Stimulated activated CD4-positive, alpha-beta T cell treated with anti-CD3 and anti-CD28 coated beads, Interleukin-4, amount 100 ng/mL, for 4 hours (primary cell): ENCODE data around the gene RNF225.
A peak's percentile ranks its signal among the peaks of the same experiment; 100 is the strongest.
"Not testable (repeated sequence)": the region's sequence is repeated elsewhere in the genome, so short reads cannot be mapped to it uniquely, and the experiment has no call there.

Source experiments
- DNase-seq, 2 experiments: peaks; one replicate each; pipeline ENCODE4 v3.0.0-alpha.2; 2020

RNF225 gene

DNA sequence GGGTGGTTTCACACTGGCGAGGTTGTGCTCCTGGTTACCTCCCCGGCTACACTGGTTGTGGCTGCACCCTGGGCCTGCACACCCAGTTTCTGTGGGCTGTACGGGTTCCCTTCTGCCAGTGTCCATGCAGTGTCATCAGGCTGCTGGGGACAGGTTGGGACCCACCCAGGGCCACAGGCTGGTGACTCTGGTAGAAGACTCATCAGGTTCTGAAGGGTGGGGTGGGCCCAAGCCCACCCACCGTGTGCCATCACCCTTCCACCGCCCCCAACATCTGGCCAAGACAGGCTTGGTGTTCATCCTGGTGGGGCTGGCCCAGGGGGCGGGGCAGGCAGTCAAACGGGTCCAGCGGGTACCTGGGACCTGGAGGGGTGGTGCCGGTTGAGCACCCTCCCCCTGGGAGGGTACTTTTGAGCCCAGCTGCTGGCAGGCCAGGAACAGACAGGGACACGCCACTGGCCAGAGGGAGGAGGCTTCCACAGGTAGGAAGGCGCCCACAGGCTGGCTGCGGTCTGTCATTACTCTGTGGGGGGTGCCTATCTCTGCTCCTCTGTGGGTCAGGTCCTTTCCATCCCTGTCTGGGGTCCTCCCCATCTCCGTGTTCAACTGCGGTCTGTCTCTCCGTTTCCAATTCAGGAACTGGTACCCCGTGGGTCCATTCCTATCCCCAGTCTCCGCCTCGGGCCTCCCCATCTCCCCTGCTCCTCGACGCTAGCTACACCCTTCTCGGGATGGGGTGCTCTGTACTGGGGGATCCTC, at the start of gene RNF225:
Gene RNF225 (plus strand): TSS at position 437 of the 759 bp plus-strand sequence. CDS start 434 bp downstream, outside the sequence.
- DNase-seq, result peak in 1 of 2 experiments; percentile 47

DNA sequence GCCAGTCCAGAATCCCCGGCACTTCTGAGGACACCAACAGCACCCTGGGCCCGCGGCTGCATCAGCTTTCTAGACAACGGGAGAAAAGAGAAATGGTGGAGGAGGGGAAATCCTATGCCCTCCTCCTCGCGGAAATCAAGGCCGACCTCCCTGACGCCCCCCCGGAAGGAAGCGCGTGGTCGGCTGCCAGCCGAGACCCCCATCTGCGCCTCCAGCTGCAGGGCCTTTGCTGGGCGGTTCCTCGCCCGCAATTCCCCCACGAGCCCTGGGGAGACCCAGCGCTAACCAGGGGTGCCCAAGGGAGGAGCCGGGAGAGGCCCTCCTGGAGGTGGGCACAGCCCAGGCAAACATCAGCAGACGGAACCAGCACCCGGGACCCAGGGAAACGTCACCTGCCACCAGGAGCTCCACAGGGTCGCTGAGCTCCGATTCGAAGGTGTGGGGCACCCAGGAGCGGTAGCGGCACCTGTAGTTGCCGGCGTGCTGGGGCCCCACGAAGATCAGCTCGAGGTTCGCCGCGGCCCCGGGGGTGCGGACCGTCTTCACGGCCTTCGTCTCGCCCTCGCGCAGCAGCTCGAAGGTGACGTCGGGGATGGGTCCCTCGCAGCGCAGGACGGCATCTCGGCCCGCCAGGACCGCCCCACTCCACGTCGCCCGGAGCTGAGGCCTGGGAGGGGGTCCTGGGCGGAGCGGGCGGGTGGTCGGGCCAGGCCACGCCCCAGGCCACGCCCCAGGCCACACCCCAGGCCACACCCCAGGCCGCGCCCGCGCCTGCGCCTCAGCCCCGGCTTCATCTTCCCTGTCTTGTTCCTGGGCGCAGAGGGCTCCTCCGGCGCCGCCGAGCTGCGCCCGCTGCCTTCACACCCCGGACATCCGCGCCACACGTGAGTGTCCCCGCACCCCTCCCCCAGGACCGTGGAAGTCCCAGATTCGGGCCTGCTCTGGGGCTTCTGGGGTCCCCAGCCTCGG, 48.2 kb upstream of the RNF225 start:
- DNase-seq, result peak; percentile 51 to 64

DNA sequence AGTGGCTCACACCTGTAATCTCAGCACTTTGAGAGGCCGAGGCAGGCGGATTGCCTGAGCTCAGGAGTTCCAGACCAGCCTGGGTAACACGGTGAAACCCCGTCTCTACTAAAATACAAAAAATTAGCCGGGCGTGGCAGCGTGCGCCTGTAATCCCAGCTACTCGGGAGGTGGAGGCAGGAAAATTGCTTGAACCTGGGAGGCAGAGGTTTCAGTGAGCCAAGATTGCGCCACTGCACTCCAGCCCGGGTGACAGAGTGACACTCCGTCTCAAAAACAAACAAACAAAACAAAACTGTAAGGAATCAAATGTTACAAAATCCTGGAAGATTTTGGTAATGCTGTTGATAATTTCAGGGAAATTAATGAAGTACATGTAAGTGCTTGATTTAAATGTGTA, 47.4 kb upstream of the RNF225 start:
- not testable (repeated sequence) for DNase-seq

DNA sequence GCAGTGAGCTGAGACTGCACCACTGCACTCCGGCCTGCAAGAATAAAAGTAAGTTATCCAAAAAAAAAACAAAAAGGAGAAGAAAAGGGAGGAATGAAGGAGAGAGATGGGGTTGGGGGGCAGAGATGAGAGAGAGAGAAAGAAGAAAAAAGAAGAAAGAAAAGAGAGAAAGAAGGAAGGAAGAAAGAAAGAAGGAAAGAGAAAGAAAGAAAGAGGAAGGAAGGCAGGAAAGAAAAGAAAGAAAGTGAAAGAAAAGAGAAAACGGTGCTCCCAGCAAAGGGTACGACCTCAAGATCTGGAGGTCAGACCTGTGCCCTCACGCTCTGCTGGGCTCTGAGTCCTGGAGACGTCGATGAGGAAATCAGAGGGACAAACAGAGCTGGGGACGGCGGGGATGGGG, 45.9 kb upstream of the RNF225 start:
- no peak for DNase-seq

DNA sequence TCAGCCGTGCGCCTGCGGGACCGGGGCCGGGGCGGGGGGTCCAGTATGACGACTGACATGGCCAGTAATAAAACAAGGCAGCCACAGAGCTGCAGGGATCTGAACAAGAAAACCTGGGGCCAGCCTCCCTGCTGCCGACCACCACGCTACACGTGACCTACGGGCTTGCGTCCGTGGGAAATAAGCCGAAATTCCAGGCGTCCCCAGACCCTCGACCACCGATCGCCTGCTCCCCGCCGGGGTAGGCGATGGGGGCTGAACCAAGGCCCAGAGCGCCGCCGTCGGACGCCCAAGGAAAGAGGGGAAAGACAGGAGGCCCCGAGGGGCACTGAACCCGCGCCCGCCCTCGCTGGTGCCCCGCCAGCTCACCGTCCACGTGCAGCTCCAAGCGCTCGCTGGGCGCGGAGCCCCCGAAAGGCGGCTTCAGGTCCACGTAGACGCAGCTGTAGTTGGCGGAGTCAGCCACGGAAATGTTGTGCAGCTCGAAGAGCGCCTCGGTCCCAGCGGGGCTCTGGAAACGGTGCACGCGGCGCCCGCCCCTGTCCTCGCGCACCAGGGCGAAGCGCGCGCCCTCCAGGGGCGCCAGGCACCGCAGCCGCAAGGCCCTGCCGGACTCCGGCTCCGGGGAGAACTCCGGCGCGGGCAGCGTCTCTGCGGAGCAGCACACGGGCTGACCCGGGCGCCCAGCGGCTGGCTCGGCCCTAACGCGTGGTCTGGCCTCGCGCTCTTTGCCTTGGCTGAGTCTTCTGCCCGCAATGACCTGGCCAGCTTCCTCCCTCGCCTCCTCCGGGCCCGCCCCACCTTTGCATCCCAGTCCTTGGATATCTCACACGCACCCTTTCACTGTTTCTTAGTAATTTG, 45.2 kb upstream of the RNF225 start:
- no peak for DNase-seq

DNA sequence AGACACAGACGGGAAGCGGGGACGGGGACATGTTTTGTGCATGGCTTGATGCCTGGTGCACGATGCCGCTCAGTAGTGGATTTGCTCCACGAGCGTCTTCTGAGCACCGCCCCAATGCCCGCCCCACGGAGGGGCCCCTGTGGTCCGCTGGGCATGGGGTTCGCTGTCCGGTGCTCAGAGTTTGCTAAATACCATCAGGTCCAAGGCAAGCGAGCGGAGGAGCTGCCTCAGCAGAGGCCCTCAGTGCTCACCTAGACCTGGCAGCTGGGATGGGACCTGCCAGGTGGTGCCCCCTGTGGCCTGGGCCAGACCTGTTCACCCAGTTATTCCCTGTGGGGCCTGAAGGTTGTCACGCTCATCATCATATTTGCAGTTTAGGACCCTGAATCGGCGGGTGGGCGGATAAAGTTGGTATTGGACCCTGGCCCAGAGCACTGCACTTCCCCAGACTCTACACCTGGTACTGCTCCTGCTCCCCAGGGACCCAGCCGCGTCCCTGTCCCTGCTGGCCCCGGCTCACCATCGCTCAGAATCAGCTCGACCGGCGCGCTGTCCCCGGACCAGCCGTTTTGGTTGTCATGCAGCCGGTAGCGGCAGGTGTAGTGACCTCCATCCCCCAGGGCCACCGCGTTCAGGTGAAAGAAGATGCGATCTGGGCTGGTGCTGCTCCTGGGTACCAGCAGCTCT, 44.4 kb upstream of the RNF225 start:
- no peak for DNase-seq

DNA sequence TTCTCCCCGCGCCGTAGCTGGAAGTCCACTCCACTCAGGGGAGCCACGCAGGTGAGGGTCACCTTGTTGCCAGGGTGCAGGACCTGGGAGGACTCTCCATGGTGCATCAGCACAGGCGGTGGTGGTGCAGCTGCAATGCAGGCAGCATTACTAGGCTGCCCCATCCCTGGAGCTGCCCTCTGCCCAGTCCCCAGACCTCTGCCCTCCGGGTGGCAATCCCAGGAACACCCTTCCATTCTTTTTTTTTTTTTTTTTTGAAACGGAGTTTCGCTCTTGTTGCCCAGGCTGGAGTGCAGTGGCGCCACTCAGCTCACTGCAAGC, 43.9 kb upstream of the RNF225 start:
- no peak for DNase-seq

DNA sequence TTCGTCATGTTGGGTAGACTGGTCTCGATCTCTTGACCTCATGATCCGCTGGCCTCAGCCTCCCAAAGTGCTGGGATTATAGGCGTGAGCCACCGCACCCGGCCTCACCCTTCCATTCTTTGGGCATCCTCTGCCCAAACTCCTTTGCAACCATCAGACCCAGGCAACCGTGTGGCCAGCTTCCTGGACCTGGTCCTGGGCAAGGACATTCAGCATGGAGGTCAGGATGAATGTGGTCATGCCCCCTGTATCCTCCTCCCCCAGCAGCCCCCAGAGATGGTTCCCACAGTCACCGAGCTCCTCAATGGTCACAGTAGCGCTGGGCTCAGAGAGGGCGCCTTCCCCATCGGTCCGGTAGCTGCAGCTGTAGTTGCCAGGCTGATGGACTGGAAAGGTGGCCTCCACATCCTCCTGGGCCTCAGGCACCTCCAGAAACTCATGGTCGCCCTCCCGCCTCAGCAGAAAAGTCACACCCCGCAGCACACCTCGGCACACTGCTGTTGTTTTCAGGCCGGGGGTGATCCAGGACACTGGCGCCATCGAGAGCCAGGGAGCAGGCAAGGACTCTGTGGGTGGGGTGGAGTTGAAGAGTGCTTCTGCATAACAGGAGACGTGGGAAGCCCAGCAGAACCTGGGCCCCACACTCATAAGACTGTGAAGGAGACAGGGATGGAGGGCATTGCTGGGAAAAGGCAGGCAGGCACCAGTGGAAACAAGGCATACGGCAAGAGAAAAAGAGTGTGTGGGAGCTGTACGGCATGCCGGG, 43.3 kb upstream of the RNF225 start:
- no peak for DNase-seq

DNA sequence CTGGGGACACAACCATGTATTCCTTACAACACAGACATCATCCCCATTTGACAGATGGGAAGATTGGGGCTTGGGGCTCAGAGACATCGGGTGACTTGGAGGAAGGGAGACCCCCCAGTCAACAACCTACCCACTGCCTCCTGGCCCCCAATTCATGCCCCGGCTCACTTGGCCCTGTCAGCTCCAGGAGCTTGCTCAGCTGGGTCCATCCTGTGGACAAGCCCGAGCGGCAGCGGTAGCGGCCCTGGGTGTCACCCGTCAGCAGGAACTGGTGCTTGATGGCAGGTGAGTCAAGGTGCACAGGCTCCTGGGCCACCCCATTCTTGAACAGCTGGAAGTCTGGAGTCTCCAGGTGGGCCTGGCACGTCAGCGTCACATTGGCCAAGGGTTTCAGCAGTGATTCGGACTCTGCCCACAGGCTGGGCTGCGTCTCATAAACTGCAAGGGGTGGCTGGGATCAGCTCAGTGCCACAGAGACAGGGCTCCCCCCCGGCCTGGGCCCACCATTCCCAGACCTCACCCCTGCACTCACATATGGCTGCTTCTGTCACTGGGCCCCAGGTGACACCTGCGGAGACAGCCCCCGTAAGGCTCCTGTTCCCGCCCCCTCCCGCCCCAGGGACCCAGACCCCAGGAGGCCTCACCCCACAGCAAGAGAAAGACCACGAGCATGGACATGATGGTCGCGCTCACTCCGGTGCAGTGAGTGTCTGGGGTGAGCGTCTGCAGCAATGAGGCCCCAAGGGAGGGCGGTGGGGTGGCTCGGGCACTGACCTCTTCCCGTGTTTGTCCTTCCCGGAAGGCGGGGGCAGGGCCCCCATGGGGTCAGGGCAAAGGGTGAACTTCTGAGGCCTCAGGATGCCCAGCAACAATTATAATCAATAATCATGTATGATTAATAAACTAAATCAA, 42.4 kb upstream of the RNF225 start, which contains the start of gene A1BG:
Gene A1BG (minus strand): TSS at position 733 of the 912 bp plus-strand sequence. CDS start 55 bp downstream, at position 678.
- DNase-seq, result no peak

DNA sequence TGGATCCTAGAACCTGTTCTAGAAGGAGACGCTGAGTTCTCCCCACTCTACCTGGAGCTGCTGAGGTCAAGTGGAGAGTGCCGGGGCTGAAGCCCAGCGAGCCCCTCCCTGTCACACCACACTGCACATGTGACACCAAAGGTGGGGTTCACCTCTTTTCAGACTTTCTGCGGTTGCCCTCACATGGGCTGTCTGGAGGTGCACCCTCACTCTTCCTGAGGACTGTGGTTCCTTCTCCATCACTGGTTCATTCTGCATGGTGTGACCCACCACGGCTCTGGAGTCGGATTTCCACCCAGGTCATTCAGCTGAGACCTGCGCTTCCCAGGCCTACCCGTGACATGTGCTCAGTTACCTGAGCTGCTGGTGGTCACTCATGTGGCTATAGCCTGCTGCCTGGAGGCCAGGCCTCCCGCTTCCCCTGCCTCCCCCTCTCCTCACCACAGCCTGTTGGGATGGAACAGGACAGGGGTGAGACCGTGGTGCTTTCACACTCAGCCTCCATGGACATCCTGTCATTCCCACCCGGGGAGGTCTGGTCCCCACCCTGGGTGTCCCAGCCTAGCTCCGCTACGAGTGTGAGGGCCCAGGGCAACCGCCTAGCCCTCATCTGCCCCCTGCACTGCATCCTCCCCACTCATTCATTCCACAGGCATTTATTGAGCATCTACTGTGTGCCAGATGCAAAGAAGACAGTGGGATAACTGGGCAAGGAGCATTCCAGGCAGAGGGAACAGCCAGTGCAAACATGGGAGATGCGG, 41.6 kb upstream of the RNF225 start:
- no peak for DNase-seq

DNA sequence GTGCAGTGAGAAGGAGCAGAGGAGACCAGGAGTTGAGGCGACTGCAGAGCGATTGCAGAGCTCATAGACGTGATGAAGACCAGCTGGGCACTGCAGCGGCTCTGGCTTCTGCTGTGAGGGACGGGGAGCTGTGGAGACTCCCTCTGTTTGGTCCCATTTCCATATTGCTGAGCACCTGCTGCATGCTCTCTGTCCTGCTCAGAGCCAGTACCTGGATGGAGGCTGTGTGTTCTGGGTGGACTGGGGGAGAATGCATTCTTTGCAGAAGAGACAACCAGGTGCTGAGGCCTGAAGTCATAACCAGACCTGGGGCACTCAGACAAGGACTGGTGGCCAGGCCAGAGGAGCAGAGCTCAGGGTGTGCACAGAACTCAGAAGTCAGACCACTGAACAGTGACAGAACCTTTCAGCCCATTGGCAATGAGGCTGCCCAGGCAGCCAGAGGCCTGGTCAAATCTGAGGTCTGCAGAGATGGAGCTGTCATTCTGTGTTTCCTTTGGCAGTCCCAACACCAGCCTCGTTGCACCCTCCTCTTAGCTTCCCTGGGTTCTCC, 40.9 kb upstream of the RNF225 start:
- DNase-seq, result no peak

DNA sequence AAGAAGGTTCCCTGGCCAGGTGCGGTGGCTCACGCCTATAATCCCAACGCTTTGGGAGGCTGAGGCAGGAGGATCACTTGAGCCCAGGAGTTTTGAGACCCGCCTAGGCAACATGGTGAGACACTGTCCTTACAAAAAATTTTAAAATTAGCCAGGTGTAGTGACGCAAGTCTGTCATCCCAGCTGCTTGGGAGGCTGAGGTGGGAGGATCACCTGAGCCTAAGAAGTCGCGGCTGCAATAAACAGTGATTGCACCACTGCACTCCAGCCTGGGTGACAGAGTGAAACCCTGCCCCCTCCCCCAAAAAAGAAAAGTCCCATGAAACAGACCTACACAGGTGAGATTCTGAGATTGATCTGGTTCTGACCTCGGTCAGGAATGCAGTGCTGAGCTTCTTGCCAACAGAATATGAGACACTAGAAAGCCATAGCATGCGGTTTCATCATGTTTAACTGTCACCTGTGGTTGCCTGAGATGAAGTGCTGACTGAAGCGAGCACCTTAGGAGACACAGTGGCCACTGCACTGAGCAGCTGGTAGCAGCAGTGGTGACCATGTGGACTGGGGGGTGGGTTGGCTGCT, 40.1 kb upstream of the RNF225 start:
- no peak for DNase-seq

DNA sequence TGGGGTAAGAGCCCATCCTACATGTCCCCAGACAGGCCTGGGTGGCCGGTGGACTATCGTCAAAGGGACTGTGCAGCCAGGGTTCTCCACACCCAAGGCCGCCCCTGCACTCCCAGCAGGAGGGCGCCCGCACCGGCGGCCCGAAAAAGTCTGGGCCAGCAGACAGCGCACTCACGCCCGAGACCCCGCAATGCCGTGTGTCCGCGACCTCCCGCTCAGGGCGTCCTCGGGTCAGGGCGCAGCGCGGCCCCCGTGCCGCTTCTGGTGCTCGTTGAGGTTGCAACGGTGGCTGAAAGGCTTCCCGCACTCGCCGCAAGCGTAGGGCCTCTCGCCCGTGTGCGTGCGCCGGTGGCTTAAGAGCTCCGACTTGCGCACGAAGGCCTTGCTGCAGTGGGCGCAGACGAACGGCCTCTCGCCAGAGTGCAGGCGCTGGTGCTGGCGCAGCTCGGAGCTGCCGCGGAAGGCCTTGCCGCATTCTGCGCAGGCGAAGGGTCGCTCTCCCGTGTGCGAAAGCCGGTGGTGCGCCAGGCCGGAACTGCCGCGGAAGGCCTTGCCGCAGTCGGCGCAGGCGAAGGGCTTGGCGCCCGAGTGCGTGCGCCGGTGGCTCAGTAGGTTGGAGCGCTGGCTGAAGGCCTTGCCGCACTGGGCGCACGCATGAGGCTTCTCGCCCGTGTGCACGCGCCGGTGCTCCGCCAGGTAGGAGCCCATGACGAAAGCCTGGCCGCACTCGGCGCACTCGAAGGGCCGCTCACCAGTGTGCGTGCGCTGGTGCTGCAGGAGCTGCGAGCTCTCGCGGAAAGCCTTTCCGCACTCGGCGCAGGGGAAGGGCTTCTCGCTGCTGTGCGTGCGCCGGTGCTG, 39.3 kb upstream of the RNF225 start:
- peak; percentile 22 to 31 for DNase-seq

DNA sequence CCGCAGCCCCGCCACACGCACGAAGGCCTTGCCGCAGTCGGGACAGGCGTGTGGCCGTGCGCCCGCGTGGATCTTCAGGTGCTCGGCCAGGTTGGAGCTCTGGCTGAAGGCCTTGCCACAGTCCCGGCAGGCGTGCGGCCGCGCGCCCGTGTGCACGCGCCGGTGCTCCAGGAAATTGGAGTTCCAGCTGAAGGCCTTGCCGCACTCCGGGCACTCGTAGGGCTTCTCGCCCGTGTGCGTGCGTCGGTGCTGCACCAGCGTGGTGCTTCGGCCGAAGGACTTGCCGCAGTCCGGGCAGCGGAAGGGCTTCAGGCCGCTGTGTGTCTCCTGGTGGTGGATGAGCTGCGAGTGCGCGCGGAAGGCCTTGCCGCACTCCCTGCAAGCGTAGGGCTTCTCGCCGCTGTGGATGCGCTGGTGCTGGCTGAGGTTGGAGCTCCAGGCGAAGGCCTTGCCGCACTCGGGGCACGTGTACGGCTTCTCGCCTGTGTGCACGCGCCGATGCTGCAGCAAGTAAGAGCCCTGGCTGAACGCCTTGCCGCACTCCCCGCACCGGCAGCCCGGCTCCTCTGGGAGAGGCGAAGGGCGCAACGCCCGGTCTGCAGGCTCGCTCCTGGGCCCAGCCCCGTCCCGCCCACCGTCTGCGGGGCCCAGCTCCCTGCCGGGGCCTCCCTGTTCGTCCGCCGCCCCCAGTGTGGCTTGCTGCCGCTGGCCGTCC, 38.5 kb upstream of the RNF225 start:
- no peak for DNase-seq

DNA sequence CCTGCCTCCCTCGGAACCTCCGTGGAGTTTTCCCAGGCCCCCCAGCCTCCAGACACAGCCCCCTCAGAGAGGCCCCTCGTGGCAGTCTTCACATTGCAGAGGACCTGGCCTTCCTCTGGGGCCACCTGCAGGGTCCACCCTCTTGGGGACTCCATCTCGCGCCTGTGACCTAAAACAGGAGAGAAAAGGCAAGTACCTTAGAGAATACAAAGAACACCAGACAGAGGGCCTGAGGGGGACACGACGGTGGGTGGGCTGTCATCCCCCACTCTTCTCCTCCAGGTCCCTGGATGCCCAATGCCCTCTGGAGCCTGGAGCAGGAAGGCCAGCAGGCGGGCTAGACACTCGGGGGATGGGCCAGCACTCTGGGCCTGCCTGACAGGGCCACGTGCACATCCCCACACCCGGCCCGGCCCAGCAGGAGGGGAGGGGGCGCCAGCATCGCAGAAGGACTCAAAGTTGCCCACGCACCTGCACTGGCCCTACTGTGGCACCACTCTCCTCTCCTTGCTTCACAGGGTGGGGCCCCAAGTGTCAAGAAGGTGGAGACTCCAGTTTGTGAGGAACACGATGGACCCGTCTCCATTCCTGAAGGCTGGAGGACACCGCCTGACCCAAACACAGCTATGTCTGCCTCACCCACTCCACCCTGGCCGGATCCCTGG, 37.8 kb upstream of the RNF225 start:
- no peak for DNase-seq

DNA sequence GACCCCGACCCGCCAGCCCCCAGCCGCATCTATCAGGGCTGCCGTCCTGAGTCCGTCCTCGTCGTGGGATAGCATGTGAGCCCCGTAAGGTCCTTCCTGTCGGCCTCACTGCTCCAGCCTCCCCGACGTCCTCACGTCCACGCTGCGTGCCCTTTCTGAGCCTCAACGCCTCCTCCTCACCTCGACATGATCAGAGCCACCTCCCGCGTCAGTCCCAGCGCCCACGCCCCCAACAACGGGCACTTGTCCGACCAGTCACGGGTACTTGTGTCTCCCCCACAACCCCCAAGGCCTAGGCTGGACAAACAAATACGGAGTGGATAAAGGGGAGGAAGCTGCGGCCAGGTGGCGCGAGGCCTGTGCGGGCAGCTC, 33.6 kb upstream of the RNF225 start:
- peak; percentile 42 for DNase-seq
